Measurements from ENCODE around the gene RTL1.

RTL1 gene

GRCh38 chr14:100841761-100842403, 61.6 kb downstream of the RTL1 start:
- Histone ChIP-seq H3K27me3 (ENCODE audit: low read length) (no peaks in the 10 kb centered on the region), H3K79me2 (ENCODE audit: insufficient read depth, low read length) (no peaks in the 10 kb centered on the region), H4K20me1 (ENCODE audit: low read depth, low read length) (no peaks in the 10 kb centered on the region), H3K9ac (ENCODE audit: low read length) (no peak overlapping the region), H3K36me3 (ENCODE audit: low read length) (no peaks in the 10 kb centered on the region), H2AFZ (ENCODE audit: low read depth, low read length, severe bottlenecking) (no peak overlapping the region), H3K27ac (ENCODE audit: low read depth, low read length) (no peak overlapping the region), H3F3A (ENCODE audit: insufficient read depth) (no peaks in the 10 kb centered on the region), H3K9me3 (ENCODE audit: insufficient read depth, low read length) (no peaks in the 10 kb centered on the region), H3K9me2 (replicated peaks; ENCODE audit: insufficient read depth, low read length) (no peaks in the 10 kb centered on the region), H3K4me2 (ENCODE audit: low read depth, low read length, poor library complexity, severe bottlenecking) (no peak overlapping the region), H3K4me3 (ENCODE audit: insufficient read depth, low read length, poor library complexity, severe bottlenecking) (no peak overlapping the region)
- TF ChIP-seq CTCF (IDR thresholded peaks at IDR 0.05; ENCODE audit: insufficient read depth, low read length, poor library complexity, severe bottlenecking) = no peak
- no peak for TF ChIP-seq EZH2phosphoT487 (conservative IDR thresholded peaks at IDR 0.05; ENCODE audit: low read length)

- no peak for TF ChIP-seq EZH2phosphoT487 (conservative IDR thresholded peaks at IDR 0.05; ENCODE audit: low read length)
- no peak for TF ChIP-seq CTCF (IDR thresholded peaks at IDR 0.05; ENCODE audit: insufficient read depth, low read length, poor library complexity, severe bottlenecking)
- H3K9me3 ChIP-seq (ENCODE audit: insufficient read depth, low read length) = no peaks in the 10 kb centered on the region
Measured at GRCh38 chr14:100841066-100841760, 62.3 kb downstream of the RTL1 start.

GRCh38 chr14:100840286-100841065, 63.0 kb downstream of the RTL1 start:
- Histone ChIP-seq H3K27ac (ENCODE audit: low read depth, low read length) (no peak overlapping the region), H3K36me3 (ENCODE audit: low read length) (no peaks in the 10 kb centered on the region)

More at GRCh38 chr14:100841066-100841760, 62.3 kb downstream of the RTL1 start:
- Histone ChIP-seq H3K27ac (ENCODE audit: low read depth, low read length) (no peak overlapping the region), H3K27me3 (ENCODE audit: low read length) (no peaks in the 10 kb centered on the region), H3K4me3 (ENCODE audit: insufficient read depth, low read length, poor library complexity, severe bottlenecking) (no peak overlapping the region), H2AFZ (ENCODE audit: low read depth, low read length, severe bottlenecking) (no peak overlapping the region), H3K9me2 (replicated peaks; ENCODE audit: insufficient read depth, low read length) (no peaks in the 10 kb centered on the region), H3K79me2 (ENCODE audit: insufficient read depth, low read length) (no peaks in the 10 kb centered on the region), H3K36me3 (ENCODE audit: low read length) (no peaks in the 10 kb centered on the region), H3F3A (ENCODE audit: insufficient read depth) (no peaks in the 10 kb centered on the region), H3K9ac (ENCODE audit: low read length) (no peak overlapping the region), H3K4me2 (ENCODE audit: low read depth, low read length, poor library complexity, severe bottlenecking) (no peak overlapping the region), H4K20me1 (ENCODE audit: low read depth, low read length) (no peaks in the 10 kb centered on the region)

More at GRCh38 chr14:100840286-100841065, 63.0 kb downstream of the RTL1 start:
- Histone ChIP-seq H3K9me2 (replicated peaks; ENCODE audit: insufficient read depth, low read length) (no peaks in the 10 kb centered on the region), H3K27me3 (ENCODE audit: low read length) (no peaks in the 10 kb centered on the region), H3K79me2 (ENCODE audit: insufficient read depth, low read length) (no peaks in the 10 kb centered on the region), H3K4me3 (ENCODE audit: insufficient read depth, low read length, poor library complexity, severe bottlenecking) (no peak overlapping the region), H3K9me3 (ENCODE audit: insufficient read depth, low read length) (no peaks in the 10 kb centered on the region), H3K9ac (ENCODE audit: low read length) (no peak overlapping the region), H4K20me1 (ENCODE audit: low read depth, low read length) (no peaks in the 10 kb centered on the region), H3K4me2 (ENCODE audit: low read depth, low read length, poor library complexity, severe bottlenecking) (no peak overlapping the region), H3F3A (ENCODE audit: insufficient read depth) (no peaks in the 10 kb centered on the region), H2AFZ (ENCODE audit: low read depth, low read length, severe bottlenecking) (no peak overlapping the region)
- TF ChIP-seq EZH2phosphoT487 (conservative IDR thresholded peaks at IDR 0.05; ENCODE audit: low read length) (no peak), CTCF (IDR thresholded peaks at IDR 0.05; ENCODE audit: insufficient read depth, low read length, poor library complexity, severe bottlenecking) (no peak)
